ENCODE results near the gene ETV6.
"Not testable (repeated sequence)": the region's sequence is repeated elsewhere in the genome, so short reads cannot be mapped to it uniquely, and the experiment has no call there.

DNA sequence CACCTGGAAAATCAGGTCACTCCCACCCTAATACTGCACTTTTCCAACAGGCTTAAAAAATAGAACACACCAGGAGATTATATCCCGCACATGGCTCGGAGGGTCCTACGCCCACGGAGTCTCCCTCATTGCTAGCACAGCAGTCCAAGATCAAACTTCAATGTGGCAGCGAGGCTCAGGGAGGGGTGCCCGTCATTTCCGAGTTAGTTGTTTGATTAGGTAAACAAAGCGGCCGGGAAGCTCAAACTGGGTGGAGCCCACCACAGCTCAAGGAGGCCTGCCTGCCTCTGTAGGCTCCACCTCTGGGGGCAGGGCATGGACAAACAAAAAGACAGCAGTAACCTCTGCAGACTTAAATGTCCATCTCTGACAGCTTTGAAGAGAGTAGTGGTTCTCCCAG, 259.9 kb downstream of the ETV6 start:
- TF ChIP-seq CTCF (conservative IDR thresholded peaks at IDR 0.05; ENCODE audit: low read length); EZH2phosphoT487 (IDR thresholded peaks at IDR 0.05; ENCODE audit: borderline replicate concordance, low read depth, low read length): not testable (repeated sequence)
